Measurements from ENCODE around the gene NDE1.

Gene NDE1

GRCh38 chr16:15608398-15609285, 41.4 kb upstream of the NDE1 start:
- no peak overlapping the region for H3K27ac ChIP-seq (ENCODE audit: low read depth, low read length, severe bottlenecking)
- 83 to 94% methylated on average over 5 to 11 of the region's 19 CpGs for WGBS, 2 experiments (ENCODE audit: insufficient coverage in 2 of 2)
- no peaks in the 10 kb centered on the region for H3K9me3 ChIP-seq (ENCODE audit: control insufficient read depth, low read length)
- peaks cover 92% of the 10 kb centered on the region for H3K36me3 ChIP-seq (ENCODE audit: control insufficient read depth, insufficient read depth, low read length)
- no peak overlapping the region for H3K4me3 ChIP-seq (ENCODE audit: extremely low read depth, insufficient read depth, low read length, poor library complexity, severe bottlenecking)
- peaks cover 25% of the 10 kb centered on the region for H3K4me1 ChIP-seq (ENCODE audit: control insufficient read depth, insufficient read depth, low read length, poor library complexity, severe bottlenecking)

GRCh38 chr16:15609286-15609649, 40.8 kb upstream of the NDE1 start:
- Histone ChIP-seq H3K4me1 (ENCODE audit: control insufficient read depth, insufficient read depth, low read length, poor library complexity, severe bottlenecking) (peaks cover 25% of the 10 kb centered on the region), H3K27ac (ENCODE audit: low read depth, low read length, severe bottlenecking) (no peak overlapping the region), H3K4me3 (ENCODE audit: extremely low read depth, insufficient read depth, low read length, poor library complexity, severe bottlenecking) (no peak overlapping the region), H3K9me3 (ENCODE audit: control insufficient read depth, low read length) (no peaks in the 10 kb centered on the region), H3K36me3 (ENCODE audit: control insufficient read depth, insufficient read depth, low read length) (peaks cover 89% of the 10 kb centered on the region)
- 80 to 94% methylated on average over 2 to 3 of the region's 6 CpGs for WGBS, 2 experiments (ENCODE audit: insufficient coverage in 2 of 2)

GRCh38 chr16:15610369-15610871, 39.6 kb upstream of the NDE1 start:
- 90 to 96% methylated on average over 9 to 10 of the region's 10 CpGs for WGBS, 2 experiments (ENCODE audit: insufficient coverage in 2 of 2)
- Histone ChIP-seq H3K4me3 (ENCODE audit: extremely low read depth, insufficient read depth, low read length, poor library complexity, severe bottlenecking) (no peak overlapping the region), H3K27ac (ENCODE audit: low read depth, low read length, severe bottlenecking) (no peak overlapping the region), H3K36me3 (ENCODE audit: control insufficient read depth, insufficient read depth, low read length) (peaks cover 89% of the 10 kb centered on the region), H3K4me1 (ENCODE audit: control insufficient read depth, insufficient read depth, low read length, poor library complexity, severe bottlenecking) (peaks cover 23% of the 10 kb centered on the region), H3K9me3 (ENCODE audit: control insufficient read depth, low read length) (no peaks in the 10 kb centered on the region)

GRCh38 chr16:15611610-15612009, 38.4 kb upstream of the NDE1 start:
- H3K4me1 ChIP-seq (ENCODE audit: control insufficient read depth, insufficient read depth, low read length, poor library complexity, severe bottlenecking), result peaks cover 23% of the 10 kb centered on the region
- no peak overlapping the region for H3K4me3 ChIP-seq (ENCODE audit: extremely low read depth, insufficient read depth, low read length, poor library complexity, severe bottlenecking)
- H3K27ac ChIP-seq (ENCODE audit: low read depth, low read length, severe bottlenecking), result no peak overlapping the region
- H3K9me3 ChIP-seq (ENCODE audit: control insufficient read depth, low read length), result no peaks in the 10 kb centered on the region
- peaks cover 90% of the 10 kb centered on the region for H3K36me3 ChIP-seq (ENCODE audit: control insufficient read depth, insufficient read depth, low read length)
- 95% methylated on average over 6 to 7 of the region's 7 CpGs for WGBS, 2 experiments (ENCODE audit: insufficient coverage in 2 of 2)

- WGBS, 2 experiments (ENCODE audit: insufficient coverage in 2 of 2), result 93 to 100% methylated on average over 2 to 3 of the region's 4 CpGs
- Histone ChIP-seq H3K9me3 (ENCODE audit: control insufficient read depth, low read length) (no peaks in the 10 kb centered on the region), H3K4me1 (ENCODE audit: control insufficient read depth, insufficient read depth, low read length, poor library complexity, severe bottlenecking) (peaks cover 15% of the 10 kb centered on the region), H3K4me3 (ENCODE audit: extremely low read depth, insufficient read depth, low read length, poor library complexity, severe bottlenecking) (no peak overlapping the region), H3K36me3 (ENCODE audit: control insufficient read depth, insufficient read depth, low read length) (peaks cover 89% of the 10 kb centered on the region), H3K27ac (ENCODE audit: low read depth, low read length, severe bottlenecking) (no peak overlapping the region)
Measured at GRCh38 chr16:15613676-15614075, 36.4 kb upstream of the NDE1 start.

GRCh38 chr16:15616012-15616411, 34.0 kb upstream of the NDE1 start:
- H3K4me1 ChIP-seq (ENCODE audit: control insufficient read depth, insufficient read depth, low read length, poor library complexity, severe bottlenecking), result peaks cover 11% of the 10 kb centered on the region
- H3K36me3 ChIP-seq (ENCODE audit: control insufficient read depth, insufficient read depth, low read length), result peaks cover 89% of the 10 kb centered on the region
- no peak overlapping the region for H3K4me3 ChIP-seq (ENCODE audit: extremely low read depth, insufficient read depth, low read length, poor library complexity, severe bottlenecking)
- 93 to 100% methylated on average over 4 of the region's 4 CpGs for WGBS, 2 experiments (ENCODE audit: insufficient coverage in 2 of 2)
- H3K27ac ChIP-seq (ENCODE audit: low read depth, low read length, severe bottlenecking), result no peak overlapping the region
- H3K9me3 ChIP-seq (ENCODE audit: control insufficient read depth, low read length), result no peaks in the 10 kb centered on the region

GRCh38 chr16:15616475-15617165, 33.4 kb upstream of the NDE1 start:
- 98 to 99% methylated on average over 8 to 11 of the region's 11 CpGs for whole genome bisulfite sequencing, 2 experiments (ENCODE audit: insufficient coverage in 2 of 2)
- Histone ChIP-seq H3K4me3 (ENCODE audit: extremely low read depth, insufficient read depth, low read length, poor library complexity, severe bottlenecking) (no peak overlapping the region), H3K36me3 (ENCODE audit: control insufficient read depth, insufficient read depth, low read length) (peaks cover 89% of the 10 kb centered on the region), H3K4me1 (ENCODE audit: control insufficient read depth, insufficient read depth, low read length, poor library complexity, severe bottlenecking) (peaks cover 10% of the 10 kb centered on the region), H3K9me3 (ENCODE audit: control insufficient read depth, low read length) (no peaks in the 10 kb centered on the region), H3K27ac (ENCODE audit: low read depth, low read length, severe bottlenecking) (no peak overlapping the region)

GRCh38 chr16:15617901-15618300, 32.1 kb upstream of the NDE1 start:
- 92 to 94% methylated on average over 1 to 2 of the region's 4 CpGs for WGBS, 2 experiments (ENCODE audit: insufficient coverage in 2 of 2)
- H3K4me3 ChIP-seq (ENCODE audit: extremely low read depth, insufficient read depth, low read length, poor library complexity, severe bottlenecking), result no peak overlapping the region
- H3K27ac ChIP-seq (ENCODE audit: low read depth, low read length, severe bottlenecking), result no peak overlapping the region
- H3K4me1 ChIP-seq (ENCODE audit: control insufficient read depth, insufficient read depth, low read length, poor library complexity, severe bottlenecking), result peaks cover 3% of the 10 kb centered on the region
- peaks cover 89% of the 10 kb centered on the region for H3K36me3 ChIP-seq (ENCODE audit: control insufficient read depth, insufficient read depth, low read length)
- H3K9me3 ChIP-seq (ENCODE audit: control insufficient read depth, low read length), result no peaks in the 10 kb centered on the region

- H3K27ac ChIP-seq (ENCODE audit: low read depth, low read length, severe bottlenecking), result no peak overlapping the region
- WGBS, 2 experiments (ENCODE audit: insufficient coverage in 2 of 2), result 91 to 97% methylated on average over 4 of the region's 4 CpGs
- no peak overlapping the region for H3K4me3 ChIP-seq (ENCODE audit: extremely low read depth, insufficient read depth, low read length, poor library complexity, severe bottlenecking)
- H3K9me3 ChIP-seq (ENCODE audit: control insufficient read depth, low read length), result no peaks in the 10 kb centered on the region
- peaks cover 89% of the 10 kb centered on the region for H3K36me3 ChIP-seq (ENCODE audit: control insufficient read depth, insufficient read depth, low read length)
- H3K4me1 ChIP-seq (ENCODE audit: control insufficient read depth, insufficient read depth, low read length, poor library complexity, severe bottlenecking), result peaks cover 3% of the 10 kb centered on the region
Measured at GRCh38 chr16:15618392-15618791, 31.7 kb upstream of the NDE1 start.

GRCh38 chr16:15620611-15621195, 29.3 kb upstream of the NDE1 start:
- Histone ChIP-seq H3K36me3 (ENCODE audit: control insufficient read depth, insufficient read depth, low read length) (peaks cover 96% of the 10 kb centered on the region), H3K4me1 (ENCODE audit: control insufficient read depth, insufficient read depth, low read length, poor library complexity, severe bottlenecking) (peaks cover 3% of the 10 kb centered on the region), H3K27ac (ENCODE audit: low read depth, low read length, severe bottlenecking) (no peak overlapping the region), H3K9me3 (ENCODE audit: control insufficient read depth, low read length) (no peaks in the 10 kb centered on the region), H3K4me3 (ENCODE audit: extremely low read depth, insufficient read depth, low read length, poor library complexity, severe bottlenecking) (no peak overlapping the region)
- WGBS, 2 experiments (ENCODE audit: insufficient coverage in 2 of 2), result 92 to 100% methylated on average over 1 to 2 of the region's 6 CpGs

Data from mesodermal cell (in vitro differentiated cells).